GM08714 (cell line): ENCODE measurements around the gene SAA2.
"Not testable (repeated sequence)": the region's sequence is repeated elsewhere in the genome, so short reads cannot be mapped to it uniquely, and the experiment has no call there.

Experiments used
- H3K4me3 ChIP-seq: fragments of 200-500 bp; sonication (Bioruptor generic); 2 replicates; pipeline ENCODE4 v1.5.1; 2014; ENCODE audit warnings: mild to moderate bottlenecking, low read length, inconsistent platforms
- ZNF274 ChIP-seq: IDR thresholded peaks from 2 replicates; pipeline ENCODE4 v1.6.1; 2012; ENCODE audit warnings: mild to moderate bottlenecking, low read depth, low read length

The SAA2 gene

DNA sequence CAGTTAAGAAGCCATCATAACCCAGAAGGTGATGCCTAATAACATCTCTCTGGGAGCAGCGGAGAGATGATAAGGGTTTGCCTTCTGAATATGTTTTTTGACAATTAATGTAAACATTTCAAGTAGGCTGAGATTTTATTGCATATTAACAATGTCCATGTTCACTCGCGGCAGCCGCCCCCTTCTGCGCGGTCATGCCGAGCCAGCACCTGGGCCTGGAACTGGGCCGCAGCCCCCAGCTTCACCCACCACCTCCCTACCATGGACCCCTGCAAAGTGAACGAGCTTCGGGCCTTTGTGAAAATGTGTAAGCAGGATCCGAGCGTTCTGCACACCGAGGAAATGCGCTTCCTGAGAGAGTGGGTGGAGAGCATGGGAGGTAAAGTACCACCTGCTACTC, 13.3 kb upstream of the SAA2 start:
- no peak overlapping the region for H3K4me3 ChIP-seq
- TF ChIP-seq ZNF274: no peak

DNA sequence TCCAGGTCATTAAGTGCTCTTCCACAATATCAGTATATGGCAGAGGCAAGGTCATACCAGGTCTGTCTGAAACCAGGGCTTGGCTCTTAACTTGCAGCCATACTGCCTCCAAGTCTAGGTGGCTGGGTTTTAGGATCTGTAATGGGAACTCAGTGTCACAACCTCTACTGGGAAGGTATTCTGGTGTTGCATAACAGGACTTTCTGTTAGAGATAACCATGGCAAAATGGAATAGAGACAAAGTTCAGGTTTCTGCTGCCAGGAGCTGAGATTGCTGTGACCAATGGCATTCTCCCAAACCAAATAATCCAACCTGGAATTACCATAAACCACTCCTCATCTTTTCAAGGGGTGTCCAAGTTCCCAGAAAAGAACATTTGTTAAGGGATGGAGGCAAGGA, 10.8 kb upstream of the SAA2 start:
- H3K4me3 ChIP-seq: no peak overlapping the region
- no peak for TF ChIP-seq ZNF274

- TF ChIP-seq ZNF274: no peak
- no peak overlapping the region for H3K4me3 ChIP-seq
These were observed 6.4 kb upstream of the SAA2 start for GRCh38 chr11:18254781-18255361.

DNA sequence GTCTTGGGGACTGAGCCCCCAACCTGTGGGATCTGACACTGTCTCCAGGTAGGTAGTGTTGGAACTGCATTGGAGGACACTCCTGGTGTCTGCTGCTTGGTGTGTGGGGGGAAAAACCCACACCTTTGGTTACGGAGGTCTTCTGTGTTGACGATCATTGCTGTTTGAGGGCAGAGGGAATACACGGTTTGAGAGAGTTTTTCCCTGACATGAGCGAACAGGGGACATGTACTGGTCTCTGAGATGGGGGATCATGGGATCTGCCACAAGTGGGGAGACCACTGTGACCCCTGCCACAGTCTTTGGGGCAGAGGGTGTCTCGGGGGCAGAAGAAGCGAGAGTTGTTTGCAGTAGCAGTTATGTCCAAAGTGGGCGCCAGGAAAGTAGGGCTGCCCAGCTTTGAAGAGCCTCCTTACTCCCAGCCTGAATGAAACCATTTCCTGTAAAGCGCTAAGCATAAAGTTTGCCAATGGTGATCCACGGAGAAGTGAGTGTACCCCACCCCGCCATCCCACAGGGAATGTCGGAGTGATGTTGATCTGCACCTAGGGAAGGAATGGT, 5.4 kb upstream of the SAA2 start:
- no peak overlapping the region for H3K4me3 ChIP-seq
- TF ChIP-seq ZNF274: no peak

DNA sequence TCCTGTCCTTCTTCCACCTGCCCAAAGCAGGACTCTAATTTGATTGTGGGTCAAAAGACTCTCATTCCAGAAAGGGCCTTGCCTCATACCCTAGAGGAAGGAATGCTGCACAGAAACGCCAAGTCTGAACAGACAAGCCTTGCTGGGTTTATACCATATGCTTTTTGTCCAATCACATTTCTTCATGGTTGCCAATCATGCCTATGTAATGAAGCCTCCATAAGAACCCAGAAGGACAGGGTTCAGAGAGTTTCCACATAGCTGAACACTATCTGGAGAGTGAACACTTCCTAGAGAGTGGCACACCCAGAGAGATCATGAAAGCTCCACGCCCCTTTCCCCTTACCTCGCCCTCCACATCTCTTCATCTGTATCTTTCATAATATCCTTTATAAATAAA, 4.8 kb upstream of the SAA2 start:
- TF ChIP-seq ZNF274: no peak
- H3K4me3 ChIP-seq: no peak overlapping the region

- H3K4me3 ChIP-seq: not testable (repeated sequence)
These were observed 1.3 kb downstream of the SAA2 start for GRCh38 chr11:18247191-18247581.

- H3K4me3 ChIP-seq: peak overlapping the region; percentile 32; the same call in 1 of the 2 replicates
These were observed 1.9 kb downstream of the SAA2 start for GRCh38 chr11:18246379-18247190.

DNA sequence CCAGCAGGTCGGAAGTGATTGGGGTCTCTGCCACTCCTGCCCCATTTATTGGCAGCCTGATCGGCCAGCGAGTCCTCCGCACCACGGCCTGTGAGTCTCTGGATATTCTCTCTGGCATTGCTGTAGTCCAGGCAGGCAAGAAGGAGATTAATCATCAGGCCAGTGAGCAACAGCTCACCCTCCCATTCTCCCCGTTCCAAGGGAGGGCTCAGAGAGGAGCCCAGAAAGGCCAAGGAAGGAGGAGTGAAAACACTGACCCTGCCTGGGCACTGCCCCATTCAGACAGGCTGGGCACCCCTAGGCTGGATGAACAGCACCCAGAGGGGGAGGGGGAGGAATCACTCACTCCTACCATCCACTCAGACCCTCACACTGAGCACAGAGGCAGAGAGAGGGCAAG, 3.1 kb downstream of the SAA2 start:
- TF ChIP-seq ZNF274: no peak
- H3K4me3 ChIP-seq: no peak overlapping the region

- no peak for TF ChIP-seq ZNF274
- no peak overlapping the region for H3K4me3 ChIP-seq
These were observed 4.6 kb downstream of the SAA2 start for GRCh38 chr11:18243783-18244362.

DNA sequence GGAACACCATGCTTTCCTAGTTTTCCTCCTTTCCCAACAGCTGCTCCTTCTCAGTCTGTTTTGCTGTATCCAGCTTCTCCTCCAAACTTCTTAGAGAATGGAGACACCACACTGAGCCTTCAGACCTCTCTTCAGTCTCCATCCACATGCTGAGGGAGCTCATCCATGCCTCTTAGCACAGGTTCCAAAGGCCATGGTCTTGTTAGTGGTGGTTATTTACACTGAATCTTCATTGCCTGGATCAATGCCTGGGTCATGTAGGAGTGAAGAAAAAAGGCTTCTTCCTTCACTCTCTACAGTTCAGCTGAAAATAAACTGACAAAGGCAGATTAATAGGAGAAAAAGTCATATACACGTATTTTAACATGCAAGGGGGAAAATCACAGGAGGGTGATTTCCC, 8.8 kb downstream of the SAA2 start:
- TF ChIP-seq ZNF274: no peak
- no peak overlapping the region for H3K4me3 ChIP-seq

- TF ChIP-seq ZNF274: no peak
- no peak within 1 kb of the TSS for H3K4me3 ChIP-seq
These were observed 11.7 kb downstream of the SAA2 start, which contains the start of gene SAA4 for GRCh38 chr11:18236664-18237356. SAA4 (minus strand) TSS chr11:18236802; CDS start chr11:18235926, 876 bp downstream.

- no peak overlapping the region for H3K4me3 ChIP-seq
- no peak for TF ChIP-seq ZNF274
These were observed 12.8 kb downstream of the SAA2 start for GRCh38 chr11:18235394-18236334.

DNA sequence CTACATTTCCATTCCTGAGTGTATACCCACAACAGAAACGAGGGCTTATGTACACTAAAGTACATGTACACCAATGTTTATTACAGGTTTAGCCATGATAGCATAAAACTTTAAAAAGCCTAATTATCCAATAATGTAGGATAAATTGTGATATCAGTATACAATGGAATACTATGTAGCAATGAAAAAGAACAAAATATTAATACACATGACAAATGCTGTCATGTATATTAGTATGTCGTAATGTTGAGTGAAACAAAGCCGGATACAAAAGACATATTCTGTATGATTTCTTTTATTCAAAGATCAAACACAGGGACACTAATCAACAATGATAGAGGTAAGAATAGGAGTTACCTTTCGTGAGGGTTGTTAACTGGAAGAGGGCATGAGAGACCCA, 14.6 kb downstream of the SAA2 start:
- no peak overlapping the region for H3K4me3 ChIP-seq
- no peak for TF ChIP-seq ZNF274
